Renal cortex interstitium (tissue), 11 donors: ENCODE measurements around the gene GOLGA8R. TPM values are rescaled to one million over a fixed set of nuclear protein-coding genes. Genes with fewer than 3 reads are reported as not detected.
"Not testable (repeated sequence)": the region's sequence is repeated elsewhere in the genome, so short reads cannot be mapped to it uniquely, and the experiment has no call there.

Source experiments
- DNase-seq, 11 donors: peaks; one replicate each; pipeline ENCODE4 v3.0.0-alpha.2; 2013; ENCODE audit warnings: low read depth in 9 of 11, low spot score in 4 of 11; ENCODE audit errors: extremely low read depth in 1 of 11
- polyA plus RNA-seq, 3 donors: library from polyadenylated mRNA; unstranded; fragments of 120-200 nt; gene quantifications; one replicate each; pipeline ENCODE4 v1.2.1, GENCODE V29; 2013; ENCODE audit not compliant: insufficient read length in 3 of 3

Gene GOLGA8R
- polyA plus RNA-seq, 3 donors: 3.1 to 13.1 (median 4.6) TPM

GRCh38 chr15:30360990-30361389 lies 53.1 kb downstream of the GOLGA8R start:
- not testable (repeated sequence) for DNase-seq

GRCh38 chr15:30355043-30355442 lies 59.0 kb downstream of the GOLGA8R start:
- not testable (repeated sequence) for DNase-seq

Other genes starting within 250 kb of the GOLGA8R start
- gene CHRFAM7A, start 20.7 kb downstream of the GOLGA8R start, polyA plus RNA-seq: 1 to 10 TPM; 3.0 to 6.0 (median 3.7) TPM
- gene GOLGA8Q, start 137.8 kb upstream of the GOLGA8R start, polyA plus RNA-seq: 1 to 10 TPM; 1.1 to 3.2 (median 1.9) TPM
- 1 to 10 TPM in 2 of 3 donors, under 1 TPM in 1; 0.88 to 2.6 (median 1.0) TPM for gene GOLGA8H, start 189.8 kb upstream of the GOLGA8R start, polyA plus RNA-seq